ENCODE data around the gene RXRA. TPM values are rescaled to one million over a fixed set of nuclear protein-coding genes. Genes with fewer than 3 reads are reported as not detected.

RXRA gene
- total RNA-seq, 1 experiment from 2014 or later = 31.6 TPM

- DNase-seq (ENCODE audit: low read depth, low spot score) (no peak), ATAC-seq (no peak)
- no peaks in the 10 kb centered on the region for H3K36me3 ChIP-seq (ENCODE audit: control insufficient read depth, insufficient read depth, low read length)
- no peak for TF ChIP-seq CTCF (IDR thresholded peaks at IDR 0.05)
- TF ChIP-seq TCF7L2 (IDR thresholded peaks at IDR 0.05; ENCODE audit: low read depth, low read length) = no peak
- no peak for TF ChIP-seq REST (IDR thresholded peaks at IDR 0.05; ENCODE audit: insufficient read depth in 1 of 2, low read depth in 2 of 2, low read length in 1 of 2)
- no peak for TF ChIP-seq POLR2AphosphoS5 (IDR thresholded peaks at IDR 0.05; ENCODE audit: low read depth, low read length)
- no peak for TF ChIP-seq SIN3A (IDR thresholded peaks at IDR 0.05; ENCODE audit: borderline replicate concordance, insufficient read depth, low read depth, low read length)
- H3K4me1 ChIP-seq (ENCODE audit: control insufficient read depth, insufficient read depth, low read length) = no peaks in the 10 kb centered on the region
- H3K27ac ChIP-seq (ENCODE audit: low read length) = no peak overlapping the region
- no peak overlapping the region for H3K4me3 ChIP-seq (ENCODE audit: low read depth in 2 of 2, low read length in 2 of 2)
- no TSS peak for BruUV-seq (replicated peaks)
- CTCF ChIA-PET = no interaction called here
- no peaks in the 10 kb centered on the region for H3K27me3 ChIP-seq (ENCODE audit: control insufficient read depth, insufficient read depth, low read length)
- in situ Hi-C loops (cut with HindIII; ENCODE audit: low pct_unique_long_range_greater_than_20kb, low sequenced_read_pairs) (no loop called here), intact Hi-C loops (cut with micrococcal nuclease; ENCODE audit: unreplicated experiment) (no loop called here)
- POLR2A ChIA-PET = no interaction called here
- no peaks in the 10 kb centered on the region for H3K9me3 ChIP-seq (ENCODE audit: control insufficient read depth, insufficient read depth, low read depth, low read length)
These were observed 134.0 kb downstream of the RXRA start for GRCh38 chr9:134460206-134460605.

GRCh38 chr9:134460896-134461295 lies 134.6 kb downstream of the RXRA start:
- POLR2A ChIA-PET = no interaction called here
- Histone ChIP-seq H3K9me3 (ENCODE audit: control insufficient read depth, insufficient read depth, low read depth, low read length) (no peaks in the 10 kb centered on the region), H3K4me3 (ENCODE audit: low read depth in 2 of 2, low read length in 2 of 2) (no peak overlapping the region), H3K27me3 (ENCODE audit: control insufficient read depth, insufficient read depth, low read length) (no peaks in the 10 kb centered on the region), H3K4me1 (ENCODE audit: control insufficient read depth, insufficient read depth, low read length) (no peaks in the 10 kb centered on the region), H3K36me3 (ENCODE audit: control insufficient read depth, insufficient read depth, low read length) (no peaks in the 10 kb centered on the region), H3K27ac (ENCODE audit: low read length) (no peak overlapping the region)
- ATAC-seq (no peak), DNase-seq (ENCODE audit: low read depth, low spot score) (no peak)
- in situ Hi-C loops (cut with HindIII; ENCODE audit: low pct_unique_long_range_greater_than_20kb, low sequenced_read_pairs) = no loop called here
- BruUV-seq (replicated peaks) = no TSS peak
- CTCF ChIA-PET = no interaction called here
- TF ChIP-seq REST (IDR thresholded peaks at IDR 0.05; ENCODE audit: insufficient read depth in 1 of 2, low read depth in 2 of 2, low read length in 1 of 2) (no peak), CTCF (IDR thresholded peaks at IDR 0.05) (no peak), SIN3A (IDR thresholded peaks at IDR 0.05; ENCODE audit: borderline replicate concordance, insufficient read depth, low read depth, low read length) (no peak), TCF7L2 (IDR thresholded peaks at IDR 0.05; ENCODE audit: low read depth, low read length) (no peak), POLR2AphosphoS5 (IDR thresholded peaks at IDR 0.05; ENCODE audit: low read depth, low read length) (no peak)
- intact Hi-C loops (cut with micrococcal nuclease; ENCODE audit: unreplicated experiment) = no loop called here

All from Panc1 (cell line).